Keratinocyte (primary cell): ENCODE measurements around the gene RIN3.

Experiments
- CTCF ChIP-seq, 3 experiments: IDR thresholded peaks in 1 of 3; conservative IDR thresholded peaks in 1 of 3; optimal IDR thresholded peaks in 1 of 3; 2 replicates in 2 of 3; 3 replicates in 1 of 3; pipeline versions ENCODE3 to v1.5.1; 2011; ENCODE audit warnings: low read length in 3 of 3, mild to moderate bottlenecking in 3 of 3, moderate library complexity in 2 of 3, control low read depth in 1 of 3, inconsistent platforms in 1 of 3; ENCODE audit not compliant: insufficient read depth in 2 of 3; ENCODE audit errors: extremely low read depth in 1 of 3
- EZH2 ChIP-seq: IDR thresholded peaks from one replicate; pipeline ENCODE4 v1.6.1; 2012; ENCODE audit warnings: inconsistent platforms, mild to moderate bottlenecking, low read length, moderate library complexity

- TF ChIP-seq CTCF (optimal IDR thresholded peaks at IDR 0.05 in 1 of 3, IDR thresholded peaks at IDR 0.05 in 1 of 3, conservative IDR thresholded peaks at IDR 0.05 in 1 of 3; ENCODE audit: extremely low read depth in 1 of 3, insufficient read depth in 2 of 3, low read length in 3 of 3) = no peak
- no peak for TF ChIP-seq EZH2
Observed at GRCh38 chr14:92507174-92507768, 6.3 kb upstream of the RIN3 start.
